BJ (cell line): ENCODE results near the gene SLC25A29. TPM values are rescaled to one million over a fixed set of nuclear protein-coding genes. Genes with fewer than 3 reads are reported as not detected.
"Not testable (repeated sequence)": the region's sequence is repeated elsewhere in the genome, so short reads cannot be mapped to it uniquely, and the experiment has no call there.

Experiments
- CTCF ChIA-PET: fragments of 350-600 bp; formaldehyde crosslinking; extraction: SDS; loops from one replicate; lab custom pipeline; 2021; ENCODE audit warnings: antibody characterized with exemption, inconsistent platforms; lab: Yijun Ruan, JAX
- POLR2A ChIA-PET: fragments of 300-600 bp; sonication (Branson Sonifier 250); formaldehyde crosslinking; extraction: SDS; loops from one replicate; lab custom pipeline; 2021; ENCODE audit warnings: antibody characterized with exemption; lab: Charles Lee
- DNase-seq: peaks from one replicate; pipeline ENCODE4 v3.0.0-alpha.2; 2011; ENCODE audit warnings: low read depth
- H3K27me3 ChIP-seq: 2 replicates; pipeline ENCODE4 v1.6.0; 2011; ENCODE audit warnings: low read length; ENCODE audit not compliant: control insufficient read depth, insufficient read depth
- H3K36me3 ChIP-seq: 2 replicates; pipeline ENCODE4 v1.5.1; 2011; ENCODE audit warnings: low read length; ENCODE audit not compliant: control insufficient read depth, insufficient read depth
- H3K4me3 ChIP-seq: 2 replicates; pipeline ENCODE4 v1.5.1; 2011; ENCODE audit warnings: low read depth, mild to moderate bottlenecking, control low read depth, low read length
- polyA plus RNA-seq: library from polyadenylated mRNA; depleted of rRNA; stranded (reverse); fragments of >200 nt; gene quantifications from 2 replicates; pipeline ENCODE4 v1.2.3, GENCODE V29; 2011
- TF ChIP-seq, protein P1 (sequence below): IDR thresholded peaks from 2 replicates; pipeline ENCODE4 v1.5.1; 2011; ENCODE audit warnings: low read depth, mild to moderate bottlenecking, control low read depth, inconsistent platforms, low read length, moderate library complexity; ENCODE audit not compliant: insufficient read depth

Gene SLC25A29
- polyA plus RNA-seq, 1 experiment = 16.4 TPM

DNA sequence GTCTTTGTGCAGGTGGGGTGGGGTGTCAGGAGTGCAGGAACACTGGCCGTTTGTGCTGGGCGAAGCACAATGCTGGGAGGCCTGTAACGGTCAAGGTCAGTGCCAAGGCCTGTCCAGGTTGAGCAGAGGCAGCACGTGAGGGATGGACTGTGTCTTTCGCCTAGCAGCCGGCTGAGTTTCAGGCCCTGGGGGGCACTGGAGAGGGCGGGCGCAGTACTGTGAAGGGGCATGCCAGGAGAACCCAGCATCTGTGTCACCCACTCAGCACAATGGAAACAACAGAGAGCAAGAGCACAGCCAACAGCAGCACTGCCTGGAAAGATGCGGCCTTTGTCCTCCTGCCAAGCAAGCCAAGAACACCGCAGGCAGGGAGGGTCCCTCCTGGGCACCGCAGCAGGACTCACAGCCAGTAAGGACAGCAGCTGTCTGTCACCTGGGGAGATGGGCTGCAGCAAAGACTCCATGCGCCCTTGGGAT, 42.0 kb upstream of the SLC25A29 start:
- Histone ChIP-seq H3K4me3 (no peak overlapping the region), H3K36me3 (peaks cover 47% of the 10 kb centered on the region), H3K27me3 (no peaks in the 10 kb centered on the region)
- ChIA-PET CTCF (no interaction called here), POLR2A (interaction anchor here (0.5 kb wide), 1 partner anchor 27 kb away, joined by 6 read pairs; a partner anchor contains a TSS)
- TF ChIP-seq, protein P1, sequence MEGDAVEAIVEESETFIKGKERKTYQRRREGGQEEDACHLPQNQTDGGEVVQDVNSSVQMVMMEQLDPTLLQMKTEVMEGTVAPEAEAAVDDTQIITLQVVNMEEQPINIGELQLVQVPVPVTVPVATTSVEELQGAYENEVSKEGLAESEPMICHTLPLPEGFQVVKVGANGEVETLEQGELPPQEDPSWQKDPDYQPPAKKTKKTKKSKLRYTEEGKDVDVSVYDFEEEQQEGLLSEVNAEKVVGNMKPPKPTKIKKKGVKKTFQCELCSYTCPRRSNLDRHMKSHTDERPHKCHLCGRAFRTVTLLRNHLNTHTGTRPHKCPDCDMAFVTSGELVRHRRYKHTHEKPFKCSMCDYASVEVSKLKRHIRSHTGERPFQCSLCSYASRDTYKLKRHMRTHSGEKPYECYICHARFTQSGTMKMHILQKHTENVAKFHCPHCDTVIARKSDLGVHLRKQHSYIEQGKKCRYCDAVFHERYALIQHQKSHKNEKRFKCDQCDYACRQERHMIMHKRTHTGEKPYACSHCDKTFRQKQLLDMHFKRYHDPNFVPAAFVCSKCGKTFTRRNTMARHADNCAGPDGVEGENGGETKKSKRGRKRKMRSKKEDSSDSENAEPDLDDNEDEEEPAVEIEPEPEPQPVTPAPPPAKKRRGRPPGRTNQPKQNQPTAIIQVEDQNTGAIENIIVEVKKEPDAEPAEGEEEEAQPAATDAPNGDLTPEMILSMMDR = no peak
- no peak for DNase-seq

GRCh38 chr14:100346306-100347091, 40.3 kb upstream of the SLC25A29 start:
- no peak for DNase-seq
- TF ChIP-seq, protein P1 = no peak
- no peak overlapping the region for H3K4me3 ChIP-seq
- H3K36me3 ChIP-seq = peaks cover 51% of the 10 kb centered on the region
- no peaks in the 10 kb centered on the region for H3K27me3 ChIP-seq
- ChIA-PET CTCF (no interaction called here), POLR2A (no interaction called here)

GRCh38 chr14:100345711-100346110, 39.5 kb upstream of the SLC25A29 start:
- Histone ChIP-seq H3K4me3 (no peak overlapping the region), H3K27me3 (no peaks in the 10 kb centered on the region), H3K36me3 (peaks cover 46% of the 10 kb centered on the region)
- TF ChIP-seq, protein P1 = no peak
- ChIA-PET POLR2A (no interaction called here), CTCF (no interaction called here)
- no peak for DNase-seq

GRCh38 chr14:100344657-100345056, 38.4 kb upstream of the SLC25A29 start:
- POLR2A ChIA-PET, CTCF ChIA-PET, H3K4me3 ChIP-seq, DNase-seq, H3K27me3 ChIP-seq: not testable (repeated sequence)
- H3K36me3 ChIP-seq = peaks cover 51% of the 10 kb centered on the region

GRCh38 chr14:100342826-100343225, 36.6 kb upstream of the SLC25A29 start:
- H3K27me3 ChIP-seq, CTCF ChIA-PET, POLR2A ChIA-PET, DNase-seq, H3K4me3 ChIP-seq: not testable (repeated sequence)
- peaks cover 38% of the 10 kb centered on the region for H3K36me3 ChIP-seq

DNA sequence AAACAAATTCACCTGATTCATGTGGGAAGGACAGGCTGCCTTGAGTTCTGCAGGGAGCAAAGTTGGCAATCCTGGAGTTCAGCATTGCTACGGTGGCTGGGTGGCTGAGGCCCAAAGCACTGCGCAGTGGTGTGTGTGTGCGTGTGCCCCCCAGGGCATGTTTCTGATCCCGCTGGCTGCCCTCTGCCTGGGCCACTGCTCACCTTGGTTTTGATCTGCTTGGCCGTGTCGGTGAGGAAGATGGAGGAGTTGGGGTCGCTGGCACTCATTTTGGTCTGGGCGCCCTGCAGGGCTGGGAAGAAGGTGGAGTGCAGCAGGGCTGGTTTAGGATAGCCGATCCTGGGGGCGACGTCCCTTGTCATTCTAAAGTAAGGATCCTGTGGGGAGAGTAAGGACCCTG, 36.0 kb upstream of the SLC25A29 start:
- CTCF ChIA-PET = interaction anchor here (1.0 kb wide), 1 partner anchor 39 kb away, joined by 4 read pairs; no protein-coding TSS in a partner anchor
- TF ChIP-seq, protein P1 = no peak
- POLR2A ChIA-PET = no interaction called here
- H3K4me3 ChIP-seq = no peak overlapping the region
- H3K27me3 ChIP-seq = no peaks in the 10 kb centered on the region
- H3K36me3 ChIP-seq = peaks cover 38% of the 10 kb centered on the region
- no peak for DNase-seq
